Small intestine (tissue), 7 donors: ENCODE data around the gene PEMT. TPM values are rescaled to one million over a fixed set of nuclear protein-coding genes. Genes with fewer than 3 reads are reported as not detected.

Experiments
- DNase-seq, 2 donors: peaks; one replicate each; pipeline versions ENCODE4 v3.0.0 to v3.0.0-alpha.2; 2013
- FAIRE-seq: peaks from 2 replicates; lab custom pipeline; 2012; peaks lifted over from hg19 to GRCh38; lab: Jason Lieb, UNC
- H3K27ac ChIP-seq, 3 donors: one replicate each; pipeline ENCODE4 v1.5.1; 2013; ENCODE audit warnings: low read length in 2 of 3, mild to moderate bottlenecking in 2 of 3, control low read depth in 1 of 3, inconsistent platforms in 1 of 3, low read depth in 1 of 3, moderate library complexity in 1 of 3
- H3K27me3 ChIP-seq, 3 donors: one replicate each; pipeline ENCODE4 v1.6.1; 2013; ENCODE audit warnings: low read length in 3 of 3, inconsistent platforms in 1 of 3; ENCODE audit not compliant: control insufficient read depth in 3 of 3, insufficient read depth in 3 of 3
- H3K36me3 ChIP-seq, 3 donors: one replicate each; pipeline ENCODE4 v1.6.1; 2013; ENCODE audit warnings: low read length in 3 of 3, inconsistent platforms in 1 of 3, low read depth in 1 of 3, mild to moderate bottlenecking in 1 of 3, moderate library complexity in 1 of 3; ENCODE audit not compliant: control insufficient read depth in 3 of 3, insufficient read depth in 2 of 3
- H3K4me1 ChIP-seq, 3 donors: one replicate each; pipeline ENCODE4 v1.6.1; 2013; ENCODE audit warnings: low read length in 2 of 3, inconsistent platforms in 1 of 3, low read depth in 1 of 3, mild to moderate bottlenecking in 1 of 3, moderate library complexity in 1 of 3; ENCODE audit not compliant: control insufficient read depth in 3 of 3, insufficient read depth in 2 of 3
- H3K4me3 ChIP-seq, 3 donors: one replicate each; pipeline ENCODE4 v1.5.1; 2013; ENCODE audit warnings: low read length in 3 of 3, control low read depth in 1 of 3, inconsistent platforms in 1 of 3, low read depth in 1 of 3, mild to moderate bottlenecking in 1 of 3, moderate library complexity in 1 of 3
- H3K9me3 ChIP-seq, 2 donors: one replicate each; pipeline ENCODE4 v1.6.1; 2013; ENCODE audit warnings: low read depth in 1 of 2, low read length in 1 of 2; ENCODE audit not compliant: control insufficient read depth in 2 of 2, insufficient read depth in 1 of 2
- WGBS, 3 donors: extraction: QIAGEN DNeasy Blood & Tissue Kit; methylation state at CpG; one replicate each; pipeline ENCODE4 v1.1.7; 2013; 5-methylcytosine and 5-hydroxymethylcytosine counted together
- polyA plus RNA-seq, 4 donors: library from polyadenylated mRNA; stranded (reverse) in 3 of 4; unstranded in 1 of 4; fragments of 200-250 nt in 3 of 4; fragments of 120-200 nt in 1 of 4; gene quantifications; one replicate each; pipeline versions ENCODE4 v1.2.1 to v1.2.3, GENCODE V29; 2013
- donor health status: healthy with polysubstance abuse.
- donor health status: control.
- donor health status: control.
- donor health status: Bipolar disorder and iron deficiency.
- donor health status: healthy.

The PEMT gene
- polyA plus RNA-seq, 4 donors, result 23.0 to 42.0 (median 32.8) TPM

DNA sequence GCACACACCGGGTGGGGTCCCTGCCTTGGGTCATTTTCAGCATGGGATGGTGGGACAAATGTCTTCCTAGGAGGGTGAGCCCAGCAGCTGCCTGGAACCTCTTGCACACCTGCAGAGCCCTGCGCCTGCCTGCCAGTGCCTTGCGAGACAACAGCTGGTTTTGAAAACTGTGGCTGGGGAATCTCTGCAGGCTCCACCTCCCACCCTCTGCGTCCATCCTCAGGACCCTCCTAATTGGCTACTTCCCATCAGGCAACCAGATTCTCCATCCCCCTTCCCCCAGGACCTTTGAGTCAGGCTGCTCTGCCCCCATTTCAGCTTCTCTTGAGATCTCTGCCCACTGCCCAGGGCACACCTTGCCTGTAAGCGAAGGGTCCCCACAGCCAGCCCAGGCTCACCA, 26.6 kb downstream of the PEMT start:
- H3K36me3 ChIP-seq, result peaks cover 0 to 51% (median 0%) of the 10 kb centered on the region in 3 donors
- no peak for DNase-seq
- no peaks in the 10 kb centered on the region for H3K9me3 ChIP-seq
- no peak overlapping the region for H3K27ac ChIP-seq
- H3K27me3 ChIP-seq, result no peaks in the 10 kb centered on the region
- no peak overlapping the region for H3K4me3 ChIP-seq
- FAIRE-seq, result no peak
- WGBS, 3 donors, result 75 to 84% (median 77%) methylated on average over 5 of the region's 5 CpGs
- peaks cover 0 to 33% (median 2%) of the 10 kb centered on the region in 3 donors for H3K4me1 ChIP-seq

DNA sequence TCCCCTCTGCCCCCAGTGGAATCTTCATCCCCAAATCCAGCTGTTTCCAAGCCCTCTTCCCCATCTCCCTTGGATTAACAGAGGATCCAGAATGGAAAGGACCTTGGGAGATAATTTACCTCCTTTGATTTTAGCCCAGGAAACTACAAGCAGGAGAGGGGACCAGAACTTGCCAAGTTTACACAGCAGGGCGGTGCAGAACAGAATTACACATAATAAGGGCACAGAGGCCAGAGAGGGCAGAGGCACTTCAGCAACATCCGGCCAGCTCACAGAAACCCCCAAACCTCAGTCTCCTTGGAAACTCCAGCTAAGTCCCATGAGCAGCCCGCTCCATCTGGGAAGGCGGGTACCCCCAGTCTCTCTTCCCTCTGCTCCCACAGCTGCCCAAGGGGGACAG, 27.2 kb downstream of the PEMT start:
- H3K4me3 ChIP-seq, result no peak overlapping the region
- peak overlapping the region in 1 of 3 donors; percentile 29 for H3K27ac ChIP-seq
- peaks cover 0 to 46% (median 0%) of the 10 kb centered on the region in 3 donors for H3K36me3 ChIP-seq
- no peak for DNase-seq
- H3K27me3 ChIP-seq, result no peaks in the 10 kb centered on the region
- no peak for FAIRE-seq
- no peaks in the 10 kb centered on the region for H3K9me3 ChIP-seq
- peaks cover 0 to 27% (median under 1%) of the 10 kb centered on the region in 3 donors for H3K4me1 ChIP-seq
- WGBS, 3 donors, result 52 to 77% (median 65%) methylated on average over 4 of the region's 4 CpGs

DNA sequence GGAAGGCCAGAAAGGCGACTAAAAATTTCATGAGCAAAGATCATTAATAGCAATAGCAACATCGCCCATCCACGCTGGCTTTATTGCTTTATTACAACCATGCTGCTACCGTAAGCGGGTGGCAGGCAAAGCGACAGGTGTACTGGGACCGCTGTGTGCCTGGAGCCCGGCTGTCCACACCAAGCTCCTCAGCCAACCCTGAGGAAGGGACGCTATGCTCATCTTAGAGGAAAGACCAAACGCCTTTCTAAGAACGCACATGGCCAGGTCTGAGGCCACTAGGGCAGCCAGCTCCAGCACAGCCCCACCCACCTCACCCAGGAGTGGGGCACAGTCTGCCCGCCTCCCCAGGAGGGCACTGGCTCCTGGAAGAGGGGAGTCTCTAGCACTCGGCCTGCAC, 28.0 kb downstream of the PEMT start:
- Histone ChIP-seq H3K4me1 (peaks cover 0 to 21% (median 0%) of the 10 kb centered on the region in 3 donors), H3K27ac (peak overlapping the region in 1 of 3 donors; percentile 29), H3K27me3 (no peaks in the 10 kb centered on the region), H3K9me3 (no peaks in the 10 kb centered on the region), H3K36me3 (peaks cover 0 to 40% (median 0%) of the 10 kb centered on the region in 3 donors), H3K4me3 (no peak overlapping the region)
- FAIRE-seq, result no peak
- peak in 1 of 2 donors; percentile 49 for DNase-seq
- WGBS, 3 donors, result 20 to 72% (median 45%) methylated on average over 13 of the region's 13 CpGs

DNA sequence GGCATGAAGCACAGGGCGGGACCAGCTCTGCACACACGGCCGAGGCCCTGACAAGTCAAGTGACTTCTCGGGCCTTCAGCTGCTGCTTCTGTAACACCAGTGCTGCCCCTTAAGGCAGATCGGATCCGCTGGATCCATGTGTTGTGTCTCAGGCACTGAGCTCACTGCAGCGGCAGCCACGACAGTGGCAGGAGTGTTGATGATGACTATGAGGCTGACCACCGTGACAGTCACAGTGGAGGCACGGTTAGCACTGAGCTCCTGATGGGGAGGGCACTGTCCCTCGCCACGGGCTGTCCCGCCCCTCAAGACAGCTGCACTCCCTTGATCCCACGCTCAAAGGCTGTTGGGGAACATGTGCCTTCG, 29.4 kb downstream of the PEMT start:
- DNase-seq (no peak), FAIRE-seq (no peak)
- 86 to 92% (median 91%) methylated on average over 15 of the region's 15 CpGs for WGBS, 3 donors
- H3K9me3 ChIP-seq, result no peaks in the 10 kb centered on the region
- peaks cover 0 to 19% (median 0%) of the 10 kb centered on the region in 3 donors for H3K4me1 ChIP-seq
- H3K27ac ChIP-seq, result peak overlapping the region in 1 of 3 donors; percentile 61
- H3K27me3 ChIP-seq, result no peaks in the 10 kb centered on the region
- no peak overlapping the region for H3K4me3 ChIP-seq
- peaks cover 0 to 32% (median 0%) of the 10 kb centered on the region in 3 donors for H3K36me3 ChIP-seq

DNA sequence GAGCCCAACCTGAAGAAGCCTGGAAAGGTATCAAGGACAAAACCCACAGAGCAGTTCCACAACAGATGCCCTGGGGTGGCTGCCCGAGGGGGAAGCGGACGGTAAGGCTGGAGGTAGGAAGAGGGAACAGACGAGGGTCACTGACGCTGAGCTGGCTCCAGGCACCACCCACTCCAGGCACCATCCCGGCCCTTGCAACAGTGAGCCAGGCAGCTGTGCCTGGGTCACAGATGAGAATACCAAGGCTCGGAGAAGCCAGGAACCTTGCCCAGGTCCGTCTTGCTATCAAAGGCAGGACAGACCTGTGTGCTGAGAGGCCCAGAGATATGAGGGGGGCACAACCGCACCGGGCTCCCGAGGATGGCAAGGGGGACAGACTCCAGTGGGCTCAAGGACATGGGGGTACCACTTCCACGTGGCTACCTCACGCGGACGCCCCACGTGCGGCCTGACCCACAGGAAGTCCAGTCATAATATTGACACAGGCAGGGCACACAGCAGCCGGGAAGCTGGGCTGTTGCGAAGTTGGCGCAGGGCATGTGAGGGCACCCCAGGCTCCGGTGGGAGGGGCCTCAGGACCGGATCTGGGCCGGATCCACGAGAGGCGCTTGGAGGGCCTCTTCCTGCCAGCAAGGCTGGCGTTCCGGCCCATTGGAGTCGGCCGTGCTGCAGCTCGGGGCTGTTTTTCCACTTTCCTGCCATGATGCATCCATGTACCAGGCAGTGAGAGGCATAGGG, 29.9 kb downstream of the PEMT start:
- Histone ChIP-seq H3K36me3 (peaks cover 0 to 29% (median 0%) of the 10 kb centered on the region in 3 donors), H3K27ac (peak overlapping the region in 1 of 3 donors; percentile 61), H3K4me3 (no peak overlapping the region), H3K27me3 (no peaks in the 10 kb centered on the region), H3K4me1 (peaks cover 0 to 19% (median 0%) of the 10 kb centered on the region in 3 donors), H3K9me3 (no peaks in the 10 kb centered on the region)
- no peak for DNase-seq
- no peak for FAIRE-seq
- 84 to 87% (median 84%) methylated on average over 27 to 30 of the region's 30 CpGs for WGBS, 3 donors

DNA sequence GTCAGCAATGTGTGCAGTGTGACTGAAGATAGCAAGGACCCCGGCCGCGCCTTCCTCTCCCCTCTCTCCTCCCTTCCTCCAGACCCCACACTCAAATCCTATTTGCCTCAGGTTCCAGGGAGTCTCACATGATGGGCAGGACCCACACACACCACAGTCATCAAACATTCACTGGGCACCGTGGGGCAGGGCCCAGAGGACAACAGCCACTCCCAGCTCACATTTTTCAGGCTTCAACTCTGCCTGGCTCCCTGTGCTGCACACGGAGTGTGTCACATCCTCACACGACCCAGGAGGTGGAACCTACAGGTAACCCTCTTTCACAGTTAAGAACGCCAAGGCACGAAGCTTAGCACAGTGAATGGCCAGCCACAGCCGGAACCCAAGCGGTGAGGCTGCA, 30.5 kb downstream of the PEMT start:
- H3K9me3 ChIP-seq, result no peaks in the 10 kb centered on the region
- H3K27me3 ChIP-seq, result no peaks in the 10 kb centered on the region
- FAIRE-seq (no peak), DNase-seq (no peak)
- peaks cover 0 to 19% (median 0%) of the 10 kb centered on the region in 3 donors for H3K4me1 ChIP-seq
- H3K27ac ChIP-seq, result peak overlapping the region in 1 of 3 donors; percentile 24
- WGBS, 3 donors, result 82 to 89% (median 85%) methylated on average over 10 of the region's 10 CpGs
- peaks cover 0 to 28% (median 0%) of the 10 kb centered on the region in 3 donors for H3K36me3 ChIP-seq
- H3K4me3 ChIP-seq, result no peak overlapping the region

DNA sequence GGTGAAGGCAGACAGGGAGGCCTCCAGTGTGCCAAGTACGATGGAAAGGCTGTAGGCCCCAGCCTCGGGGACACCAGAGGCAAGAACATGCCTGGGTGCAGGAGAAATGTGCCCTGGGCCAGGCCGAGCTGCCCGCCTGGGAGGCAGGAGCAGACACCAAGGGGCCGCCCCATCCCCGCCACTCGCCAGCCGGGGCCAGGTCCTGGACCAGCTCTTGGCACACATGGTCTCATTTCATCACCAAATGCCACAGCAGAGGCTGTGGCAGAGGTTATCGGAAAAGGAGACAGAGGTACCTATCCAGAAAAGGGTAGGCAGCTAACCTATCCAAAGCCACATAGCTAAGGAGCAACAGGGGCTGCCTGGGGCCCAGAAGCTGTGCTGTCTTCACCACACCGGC, 31.3 kb downstream of the PEMT start:
- Histone ChIP-seq H3K27me3 (no peaks in the 10 kb centered on the region), H3K9me3 (no peaks in the 10 kb centered on the region), H3K4me3 (no peak overlapping the region), H3K27ac (no peak overlapping the region), H3K4me1 (peaks cover 0 to 19% (median 0%) of the 10 kb centered on the region in 3 donors), H3K36me3 (peaks cover 0 to 29% (median 0%) of the 10 kb centered on the region in 3 donors)
- WGBS, 3 donors, result 95 to 97% (median 95%) methylated on average over 10 of the region's 10 CpGs
- no peak for DNase-seq
- FAIRE-seq, result no peak

DNA sequence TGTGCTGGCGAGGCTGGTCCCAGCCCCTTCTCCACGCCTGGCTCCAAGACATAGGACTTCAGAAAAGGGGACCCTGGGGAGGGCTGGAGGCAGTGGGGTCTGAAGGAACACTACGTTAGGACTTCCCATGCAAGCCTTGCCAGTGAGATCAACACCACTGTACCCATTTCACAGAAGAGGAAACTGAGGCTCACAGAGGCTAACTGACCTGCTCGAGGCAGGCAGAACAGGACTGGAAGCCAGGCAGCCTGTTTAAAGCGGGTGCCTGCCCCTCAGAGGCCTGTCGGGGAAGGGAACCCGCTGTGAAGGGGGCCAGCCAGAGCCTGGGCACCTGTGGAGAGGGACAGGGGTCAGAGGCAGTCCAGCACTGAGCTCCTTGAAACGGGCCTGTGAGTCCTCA, 32.3 kb downstream of the PEMT start:
- FAIRE-seq (no peak), DNase-seq (no peak)
- H3K4me3 ChIP-seq, result no peak overlapping the region
- WGBS, 3 donors, result 85 to 89% (median 89%) methylated on average over 8 of the region's 8 CpGs
- no peak overlapping the region for H3K27ac ChIP-seq
- peaks cover 0 to 11% (median 0%) of the 10 kb centered on the region in 3 donors for H3K4me1 ChIP-seq
- no peaks in the 10 kb centered on the region for H3K27me3 ChIP-seq
- peaks cover 0 to 23% (median 0%) of the 10 kb centered on the region in 3 donors for H3K36me3 ChIP-seq
- H3K9me3 ChIP-seq, result no peaks in the 10 kb centered on the region
